GM19193 (cell line): ENCODE results near the gene LMAN1.

Source experiments
- POLR2A ChIP-seq: IDR thresholded peaks from 4 replicates; pipeline ENCODE4 v1.6.1; 2011; ENCODE audit not compliant: insufficient read depth, insufficient read length; ENCODE audit errors: extremely low read depth

The LMAN1 gene

GRCh38 chr18:59358712-59359575, at the start of gene LMAN1:
LMAN1 (minus strand) TSS chr18:59359265; CDS start chr18:59359244, 21 bp downstream.
- TF ChIP-seq POLR2A: peak; percentile 89

- TF ChIP-seq POLR2A: no peak
Observed at GRCh38 chr18:59402432-59403090, 43.5 kb upstream of the LMAN1 start.

- TF ChIP-seq POLR2A: no peak
Observed at GRCh38 chr18:59400407-59400806, 41.3 kb upstream of the LMAN1 start.

GRCh38 chr18:59395226-59396175, 36.4 kb upstream of the LMAN1 start:
- TF ChIP-seq POLR2A: no peak

- no peak for TF ChIP-seq POLR2A
Observed at GRCh38 chr18:59393381-59393780, 34.3 kb upstream of the LMAN1 start.

GRCh38 chr18:59388817-59389216, 29.8 kb upstream of the LMAN1 start:
- TF ChIP-seq POLR2A: no peak

- no peak for TF ChIP-seq POLR2A
Observed at GRCh38 chr18:59387687-59388565, 28.9 kb upstream of the LMAN1 start.

GRCh38 chr18:59386909-59387686, 28.0 kb upstream of the LMAN1 start:
- no peak for TF ChIP-seq POLR2A

GRCh38 chr18:59385191-59385590, 26.1 kb upstream of the LMAN1 start:
- no peak for TF ChIP-seq POLR2A

- no peak for TF ChIP-seq POLR2A
Observed at GRCh38 chr18:59383851-59384250, 24.8 kb upstream of the LMAN1 start.

- TF ChIP-seq POLR2A: no peak
Observed at GRCh38 chr18:59382383-59382782, 23.3 kb upstream of the LMAN1 start.

GRCh38 chr18:59381949-59382348, 22.9 kb upstream of the LMAN1 start:
- no peak for TF ChIP-seq POLR2A

- TF ChIP-seq POLR2A: no peak
Observed at GRCh38 chr18:59380706-59381105, 21.6 kb upstream of the LMAN1 start.
